CD14-positive monocyte (primary cell): ENCODE data around the gene DNLZ. TPM values are rescaled to one million over a fixed set of nuclear protein-coding genes. Genes with fewer than 3 reads are reported as not detected.

Experiments used
- DNase-seq, 3 donors: peaks; one replicate each; pipeline ENCODE4 v3.0.0-alpha.2; 2011 to 2022
- H2AFZ ChIP-seq: 2 replicates; pipeline ENCODE4 v1.6.0; 2012; ENCODE audit warnings: mild to moderate bottlenecking, low read depth, low read length, inconsistent platforms; ENCODE audit not compliant: insufficient read depth, poor library complexity, severe bottlenecking
- H3K27ac ChIP-seq, 2 donors: 1 replicate in 1 of 2; 2 replicates in 1 of 2; pipeline ENCODE4 v1.5.1; 2012 to 2013; ENCODE audit warnings: low read length in 2 of 2, control low read depth in 1 of 2, inconsistent platforms in 1 of 2, low read depth in 1 of 2, mild to moderate bottlenecking in 1 of 2
- H3K27me3 ChIP-seq, 2 donors: one replicate each; pipeline versions ENCODE4 v1.6.0 to v1.6.1; 2011 to 2013; ENCODE audit warnings: low read length in 2 of 2; ENCODE audit not compliant: control insufficient read depth in 2 of 2, insufficient read depth in 2 of 2
- H3K36me3 ChIP-seq, 2 donors: replicated peaks in 1 of 2; 1 replicate in 1 of 2; 2 replicates in 1 of 2; pipeline versions ENCODE4 v1.5.1 to v1.6.1; 2012 to 2013; ENCODE audit warnings: low read length in 2 of 2, control low read depth in 1 of 2, inconsistent platforms in 1 of 2, mild to moderate bottlenecking in 1 of 2; ENCODE audit not compliant: insufficient read depth in 2 of 2, control insufficient read depth in 1 of 2
- H3K4me1 ChIP-seq, 2 donors: 1 replicate in 1 of 2; 2 replicates in 1 of 2; pipeline versions ENCODE4 v1.5.1 to v1.6.1; 2012 to 2013; ENCODE audit warnings: low read length in 2 of 2, control low read depth in 1 of 2, inconsistent platforms in 1 of 2, mild to moderate bottlenecking in 1 of 2, moderate library complexity in 1 of 2; ENCODE audit not compliant: insufficient read depth in 2 of 2, control insufficient read depth in 1 of 2
- H3K4me2 ChIP-seq: replicated peaks from 2 replicates; pipeline ENCODE3; 2012; ENCODE audit warnings: low read length, moderate library complexity, mild to moderate bottlenecking; ENCODE audit not compliant: poor library complexity, severe bottlenecking; ENCODE audit errors: extremely low read depth
- H3K4me3 ChIP-seq, 3 experiments: fragments of 200-600 bp in 1 of 3; sonication (generic) in 1 of 3; replicated peaks in 1 of 3; 1 replicate in 2 of 3; 2 replicates in 1 of 3; pipeline ENCODE4 v1.5.1; 2011 to 2013; ENCODE audit warnings: low read length in 3 of 3, mild to moderate bottlenecking in 3 of 3, control low read depth in 2 of 3, low read depth in 2 of 3, inconsistent platforms in 1 of 3, moderate library complexity in 1 of 3
- H3K79me2 ChIP-seq: 2 replicates; pipeline ENCODE4 v1.6.0; 2012; ENCODE audit warnings: mild to moderate bottlenecking, control low read depth, inconsistent platforms, low read length, moderate library complexity; ENCODE audit not compliant: insufficient read depth
- H3K9ac ChIP-seq: 2 replicates; pipeline ENCODE4 v1.6.0; 2017; ENCODE audit warnings: low read length, mild to moderate bottlenecking; ENCODE audit not compliant: insufficient read depth, poor library complexity, severe bottlenecking
- H3K9me3 ChIP-seq, 2 donors: replicated peaks in 1 of 2; 1 replicate in 1 of 2; 2 replicates in 1 of 2; pipeline versions ENCODE4 v1.5.1 to v1.6.1; 2012 to 2013; ENCODE audit warnings: low read length in 2 of 2, control low read depth in 1 of 2; ENCODE audit not compliant: control insufficient read depth in 1 of 2, insufficient read depth in 1 of 2
- H4K20me1 ChIP-seq: 2 replicates; pipeline ENCODE4 v1.6.0; 2012; ENCODE audit warnings: mild to moderate bottlenecking, low read length, control low read depth, moderate library complexity; ENCODE audit not compliant: insufficient read depth
- H3K27ac Mint-ChIP-seq, 7 donors: one replicate each; pipeline ENCODE4 v1.8.0; 2020; ENCODE audit warnings: mild to moderate bottlenecking in 7 of 7, mixed read lengths in 7 of 7, moderate library complexity in 6 of 7, inconsistent platforms in 2 of 7
- H3K27me3 Mint-ChIP-seq, 3 donors: one replicate each; pipeline ENCODE4 v1.8.0; 2021 to 2022; ENCODE audit warnings: low read depth in 3 of 3, mild to moderate bottlenecking in 3 of 3, mixed read lengths in 3 of 3, moderate library complexity in 3 of 3, inconsistent platforms in 1 of 3
- H3K36me3 Mint-ChIP-seq, 2 donors: one replicate each; pipeline ENCODE4 v1.8.0; 2020; ENCODE audit warnings: mixed read lengths in 2 of 2, inconsistent platforms in 1 of 2, mild to moderate bottlenecking in 1 of 2
- H3K4me1 Mint-ChIP-seq: one replicate; pipeline ENCODE4 v1.8.0; 2020; ENCODE audit warnings: mild to moderate bottlenecking, mixed read lengths
- H3K4me3 Mint-ChIP-seq, 2 donors: one replicate each; pipeline ENCODE4 v1.8.0; 2020; ENCODE audit warnings: mild to moderate bottlenecking in 2 of 2, mixed read lengths in 2 of 2, moderate library complexity in 1 of 2
- H3K9me3 Mint-ChIP-seq, 7 donors: one replicate each; pipeline ENCODE4 v1.8.0; 2020 to 2022; ENCODE audit warnings: mixed read lengths in 7 of 7, mild to moderate bottlenecking in 6 of 7, moderate library complexity in 6 of 7, inconsistent platforms in 2 of 7
- WGBS: methylation state at CpG from one replicate; pipeline ENCODE4 v1.1.5; 2013; ENCODE audit warnings: missing lambda C conversion rate; ENCODE audit not compliant: insufficient coverage; 5-methylcytosine and 5-hydroxymethylcytosine counted together
- intact Hi-C, 2 donors: fragments of 100-400 bp; cut with micrococcal nuclease; formaldehyde crosslinking; loops; one replicate each; pipeline versions ENCODE4 v1.15.0 to v1.15.1; 2023
- polyA plus RNA-seq, 3 donors: library from polyadenylated mRNA; depleted of rRNA in 1 of 3; unstranded in 2 of 3; stranded (reverse) in 1 of 3; fragments of 300-500 nt in 2 of 3; fragments of >200 nt in 1 of 3; fragmentation: Illumina TruSeq in 2 of 3; gene quantifications; 1 replicate in 2 of 3; 2 replicates in 1 of 3; pipeline ENCODE4 v1.2.3, GENCODE V29; 2012 to 2021
- TF ChIP-seq, protein P1 (sequence below): fragments of 200-600 bp; IDR thresholded peaks from one replicate; pipeline ENCODE4 v1.8.0; 2022; ENCODE audit warnings: antibody characterized with exemption, mild to moderate bottlenecking

Gene DNLZ
- polyA plus RNA-seq, 3 donors, result 5.1 to 20.5 (median 10.5) TPM

DNA sequence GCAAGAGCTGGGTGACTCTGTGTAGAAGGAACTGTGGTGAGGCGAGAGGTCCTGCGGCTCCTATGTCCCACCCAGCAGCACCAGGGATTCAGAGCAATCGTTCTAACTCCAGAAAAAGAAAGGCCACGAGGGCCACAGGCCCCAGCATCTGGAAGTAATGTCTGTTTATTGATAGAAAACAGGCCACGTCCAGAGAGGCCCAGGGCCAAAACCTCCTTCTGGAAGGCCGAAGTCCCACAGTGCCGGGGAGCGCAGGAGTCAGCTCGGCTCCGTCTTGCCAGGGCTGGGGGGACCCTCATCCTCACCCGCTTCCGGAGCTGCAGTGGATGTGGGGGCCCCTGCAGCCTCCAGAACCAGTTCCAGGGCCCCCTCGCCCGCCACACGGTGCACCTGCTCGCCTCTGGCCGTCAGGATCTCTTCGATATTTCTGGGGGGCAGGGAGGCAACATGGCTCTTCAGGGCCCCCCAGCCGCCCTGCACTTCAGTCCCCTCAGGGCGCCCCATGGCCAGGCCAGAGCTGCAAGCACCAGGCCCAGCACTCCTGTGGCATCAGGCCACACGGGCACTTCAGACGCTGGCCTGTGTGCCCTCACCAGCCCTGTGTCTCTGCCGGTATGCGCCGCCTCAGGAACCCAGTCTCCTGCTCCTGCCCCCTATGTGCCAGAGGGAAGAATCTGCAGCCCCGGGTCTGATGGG is 1.6 kb downstream of the DNLZ start:
- H2AFZ ChIP-seq, result no peak overlapping the region
- no peaks in the 10 kb centered on the region for H3K27me3 ChIP-seq
- peaks cover 12% of the 10 kb centered on the region for H4K20me1 ChIP-seq
- H3K4me1 ChIP-seq, result peaks cover 35 to 41% of the 10 kb centered on the region in 2 donors
- Mint-ChIP-seq H3K27me3 (peaks cover 1 to 2% (median 2%) of the 10 kb centered on the region in 3 donors), H3K9me3 (peaks cover 0 to 2% (median 0%) of the 10 kb centered on the region in 7 donors), H3K4me3 (no peak overlapping the region), H3K4me1 (peaks cover 24% of the 10 kb centered on the region), H3K36me3 (peaks cover 0 to 5% of the 10 kb centered on the region in 2 donors), H3K27ac (peak overlapping the region in 2 of 7 donors; percentile 7 to 18)
- peaks cover 4 to 7% of the 10 kb centered on the region in 2 donors for H3K36me3 ChIP-seq
- no peak overlapping the region for H3K9ac ChIP-seq
- TF ChIP-seq, protein P1, sequence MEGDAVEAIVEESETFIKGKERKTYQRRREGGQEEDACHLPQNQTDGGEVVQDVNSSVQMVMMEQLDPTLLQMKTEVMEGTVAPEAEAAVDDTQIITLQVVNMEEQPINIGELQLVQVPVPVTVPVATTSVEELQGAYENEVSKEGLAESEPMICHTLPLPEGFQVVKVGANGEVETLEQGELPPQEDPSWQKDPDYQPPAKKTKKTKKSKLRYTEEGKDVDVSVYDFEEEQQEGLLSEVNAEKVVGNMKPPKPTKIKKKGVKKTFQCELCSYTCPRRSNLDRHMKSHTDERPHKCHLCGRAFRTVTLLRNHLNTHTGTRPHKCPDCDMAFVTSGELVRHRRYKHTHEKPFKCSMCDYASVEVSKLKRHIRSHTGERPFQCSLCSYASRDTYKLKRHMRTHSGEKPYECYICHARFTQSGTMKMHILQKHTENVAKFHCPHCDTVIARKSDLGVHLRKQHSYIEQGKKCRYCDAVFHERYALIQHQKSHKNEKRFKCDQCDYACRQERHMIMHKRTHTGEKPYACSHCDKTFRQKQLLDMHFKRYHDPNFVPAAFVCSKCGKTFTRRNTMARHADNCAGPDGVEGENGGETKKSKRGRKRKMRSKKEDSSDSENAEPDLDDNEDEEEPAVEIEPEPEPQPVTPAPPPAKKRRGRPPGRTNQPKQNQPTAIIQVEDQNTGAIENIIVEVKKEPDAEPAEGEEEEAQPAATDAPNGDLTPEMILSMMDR, result no peak
- 96% methylated on average over 22 of the region's 26 CpGs for WGBS
- H3K4me3 ChIP-seq, result no peak overlapping the region
- no peak overlapping the region for H3K4me2 ChIP-seq
- peak overlapping the region in 1 of 2 donors; percentile 51 for H3K27ac ChIP-seq
- H3K9me3 ChIP-seq, result no peaks in the 10 kb centered on the region
- no peaks in the 10 kb centered on the region for H3K79me2 ChIP-seq
- intact Hi-C loops, result loop anchor here (5.0 to 10.0 kb wide), 4 partner anchors 40 to 123 kb away; partner anchors contain the start of genes ENTR1 (in 1 of the 2), PMPCA (in 1 of the 2), QSOX2 (in 1 of the 2) and SEC16A (in 1 of the 2)
- DNase-seq, result no peak

- Histone ChIP-seq H3K36me3 (no peaks in the 10 kb centered on the region), H3K9ac (no peak overlapping the region)
- WGBS, result 95% methylated on average over 36 of the region's 43 CpGs
Measured at GRCh38 chr9:136361047-136361753, 2.3 kb downstream of the DNLZ start.

More at GRCh38 chr9:136361047-136361753, 2.3 kb downstream of the DNLZ start:
- H3K4me2 ChIP-seq, result no peak overlapping the region
- no peaks in the 10 kb centered on the region for H3K9me3 ChIP-seq
- peaks cover 12% of the 10 kb centered on the region for H4K20me1 ChIP-seq
- H2AFZ ChIP-seq, result no peak overlapping the region
- H3K27ac ChIP-seq, result no peak overlapping the region
- peaks cover 30 to 34% of the 10 kb centered on the region in 2 donors for H3K4me1 ChIP-seq
- TF ChIP-seq, protein P1, result no peak
- intact Hi-C loops, result loop anchor here (5.0 to 10.0 kb wide), 4 partner anchors 41 to 124 kb away; partner anchors contain the start of genes ENTR1 (in 1 of the 2), PMPCA (in 1 of the 2), QSOX2 (in 1 of the 2) and SEC16A (in 1 of the 2)
- H3K4me3 ChIP-seq, result no peak overlapping the region
- Mint-ChIP-seq H3K27ac (no peak overlapping the region), H3K9me3 (peaks cover 0 to 2% (median 0%) of the 10 kb centered on the region in 7 donors), H3K36me3 (no peaks in the 10 kb centered on the region), H3K27me3 (peaks cover 1 to 2% (median 2%) of the 10 kb centered on the region in 3 donors), H3K4me3 (no peak overlapping the region), H3K4me1 (peaks cover 18% of the 10 kb centered on the region)
- DNase-seq, result no peak
- no peaks in the 10 kb centered on the region for H3K27me3 ChIP-seq
- no peaks in the 10 kb centered on the region for H3K79me2 ChIP-seq
